CD14-positive monocyte (primary cell): Measurements from ENCODE around the gene DPF3. TPM values are rescaled to one million over a fixed set of nuclear protein-coding genes. Genes with fewer than 3 reads are reported as not detected.

Experiments used
- DNase-seq, 3 donors: peaks; one replicate each; pipeline ENCODE4 v3.0.0-alpha.2; 2011 to 2022
- H2AFZ ChIP-seq: 2 replicates; pipeline ENCODE4 v1.6.0; 2012; ENCODE audit warnings: mild to moderate bottlenecking, low read depth, low read length, inconsistent platforms; ENCODE audit not compliant: insufficient read depth, poor library complexity, severe bottlenecking
- H3K27ac ChIP-seq, 2 donors: 1 replicate in 1 of 2; 2 replicates in 1 of 2; pipeline ENCODE4 v1.5.1; 2012 to 2013; ENCODE audit warnings: low read length in 2 of 2, control low read depth in 1 of 2, inconsistent platforms in 1 of 2, low read depth in 1 of 2, mild to moderate bottlenecking in 1 of 2
- H3K27me3 ChIP-seq, 2 donors: one replicate each; pipeline versions ENCODE4 v1.6.0 to v1.6.1; 2011 to 2013; ENCODE audit warnings: low read length in 2 of 2; ENCODE audit not compliant: control insufficient read depth in 2 of 2, insufficient read depth in 2 of 2
- H3K36me3 ChIP-seq, 2 donors: replicated peaks in 1 of 2; 1 replicate in 1 of 2; 2 replicates in 1 of 2; pipeline versions ENCODE4 v1.5.1 to v1.6.1; 2012 to 2013; ENCODE audit warnings: low read length in 2 of 2, control low read depth in 1 of 2, inconsistent platforms in 1 of 2, mild to moderate bottlenecking in 1 of 2; ENCODE audit not compliant: insufficient read depth in 2 of 2, control insufficient read depth in 1 of 2
- H3K4me1 ChIP-seq, 2 donors: 1 replicate in 1 of 2; 2 replicates in 1 of 2; pipeline versions ENCODE4 v1.5.1 to v1.6.1; 2012 to 2013; ENCODE audit warnings: low read length in 2 of 2, control low read depth in 1 of 2, inconsistent platforms in 1 of 2, mild to moderate bottlenecking in 1 of 2, moderate library complexity in 1 of 2; ENCODE audit not compliant: insufficient read depth in 2 of 2, control insufficient read depth in 1 of 2
- H3K4me2 ChIP-seq: replicated peaks from 2 replicates; pipeline ENCODE3; 2012; ENCODE audit warnings: low read length, moderate library complexity, mild to moderate bottlenecking; ENCODE audit not compliant: poor library complexity, severe bottlenecking; ENCODE audit errors: extremely low read depth
- H3K4me3 ChIP-seq, 3 experiments: fragments of 200-600 bp in 1 of 3; sonication (generic) in 1 of 3; replicated peaks in 1 of 3; 1 replicate in 2 of 3; 2 replicates in 1 of 3; pipeline ENCODE4 v1.5.1; 2011 to 2013; ENCODE audit warnings: low read length in 3 of 3, mild to moderate bottlenecking in 3 of 3, control low read depth in 2 of 3, low read depth in 2 of 3, inconsistent platforms in 1 of 3, moderate library complexity in 1 of 3
- H3K79me2 ChIP-seq: 2 replicates; pipeline ENCODE4 v1.6.0; 2012; ENCODE audit warnings: mild to moderate bottlenecking, control low read depth, inconsistent platforms, low read length, moderate library complexity; ENCODE audit not compliant: insufficient read depth
- H3K9ac ChIP-seq: 2 replicates; pipeline ENCODE4 v1.6.0; 2017; ENCODE audit warnings: low read length, mild to moderate bottlenecking; ENCODE audit not compliant: insufficient read depth, poor library complexity, severe bottlenecking
- H3K9me3 ChIP-seq, 2 donors: replicated peaks in 1 of 2; 1 replicate in 1 of 2; 2 replicates in 1 of 2; pipeline versions ENCODE4 v1.5.1 to v1.6.1; 2012 to 2013; ENCODE audit warnings: low read length in 2 of 2, control low read depth in 1 of 2; ENCODE audit not compliant: control insufficient read depth in 1 of 2, insufficient read depth in 1 of 2
- H4K20me1 ChIP-seq: 2 replicates; pipeline ENCODE4 v1.6.0; 2012; ENCODE audit warnings: mild to moderate bottlenecking, low read length, control low read depth, moderate library complexity; ENCODE audit not compliant: insufficient read depth
- H3K27ac Mint-ChIP-seq, 7 donors: one replicate each; pipeline ENCODE4 v1.8.0; 2020; ENCODE audit warnings: mild to moderate bottlenecking in 7 of 7, mixed read lengths in 7 of 7, moderate library complexity in 6 of 7, inconsistent platforms in 2 of 7
- H3K27me3 Mint-ChIP-seq, 3 donors: one replicate each; pipeline ENCODE4 v1.8.0; 2021 to 2022; ENCODE audit warnings: low read depth in 3 of 3, mild to moderate bottlenecking in 3 of 3, mixed read lengths in 3 of 3, moderate library complexity in 3 of 3, inconsistent platforms in 1 of 3
- H3K36me3 Mint-ChIP-seq, 2 donors: one replicate each; pipeline ENCODE4 v1.8.0; 2020; ENCODE audit warnings: mixed read lengths in 2 of 2, inconsistent platforms in 1 of 2, mild to moderate bottlenecking in 1 of 2
- H3K4me1 Mint-ChIP-seq: one replicate; pipeline ENCODE4 v1.8.0; 2020; ENCODE audit warnings: mild to moderate bottlenecking, mixed read lengths
- H3K4me3 Mint-ChIP-seq, 2 donors: one replicate each; pipeline ENCODE4 v1.8.0; 2020; ENCODE audit warnings: mild to moderate bottlenecking in 2 of 2, mixed read lengths in 2 of 2, moderate library complexity in 1 of 2
- H3K9me3 Mint-ChIP-seq, 7 donors: one replicate each; pipeline ENCODE4 v1.8.0; 2020 to 2022; ENCODE audit warnings: mixed read lengths in 7 of 7, mild to moderate bottlenecking in 6 of 7, moderate library complexity in 6 of 7, inconsistent platforms in 2 of 7
- WGBS: methylation state at CpG from one replicate; pipeline ENCODE4 v1.1.5; 2013; ENCODE audit warnings: missing lambda C conversion rate; ENCODE audit not compliant: insufficient coverage; 5-methylcytosine and 5-hydroxymethylcytosine counted together
- intact Hi-C, 2 donors: fragments of 100-400 bp; cut with micrococcal nuclease; formaldehyde crosslinking; loops; one replicate each; pipeline versions ENCODE4 v1.15.0 to v1.15.1; 2023
- polyA plus RNA-seq, 3 donors: library from polyadenylated mRNA; depleted of rRNA in 1 of 3; unstranded in 2 of 3; stranded (reverse) in 1 of 3; fragments of 300-500 nt in 2 of 3; fragments of >200 nt in 1 of 3; fragmentation: Illumina TruSeq in 2 of 3; gene quantifications; 1 replicate in 2 of 3; 2 replicates in 1 of 3; pipeline ENCODE4 v1.2.3, GENCODE V29; 2012 to 2021
- TF ChIP-seq, protein P1 (sequence below): fragments of 200-600 bp; IDR thresholded peaks from one replicate; pipeline ENCODE4 v1.8.0; 2022; ENCODE audit warnings: antibody characterized with exemption, mild to moderate bottlenecking

The DPF3 gene
- polyA plus RNA-seq, 3 donors = 0.33 to 0.39 TPM; not detected in 1

DNA sequence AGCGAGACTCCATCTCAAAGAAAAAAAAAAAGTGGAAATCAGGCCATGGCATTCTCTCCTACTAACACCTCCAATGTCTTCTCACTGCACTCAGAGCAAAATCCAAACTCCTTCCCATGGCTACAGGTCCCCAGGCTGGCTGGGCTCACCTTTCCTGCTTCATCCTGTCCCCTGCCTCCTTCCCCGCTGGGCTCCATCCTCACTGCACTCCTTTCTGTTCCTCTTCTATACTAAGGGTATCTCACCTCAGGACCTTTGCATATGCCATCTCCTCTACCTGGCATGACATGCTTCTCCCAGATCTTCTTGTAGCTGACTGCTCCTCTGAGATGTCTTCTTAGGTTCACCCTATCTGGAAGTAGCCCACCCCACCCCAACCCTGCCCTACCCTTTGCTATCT, 111.1 kb downstream of the DPF3 start:
- 100% methylated on average over 2 of the region's 2 CpGs for WGBS
- peaks cover 0 to 3% of the 10 kb centered on the region in 2 donors for H3K9me3 ChIP-seq
- H3K4me1 ChIP-seq = no peaks in the 10 kb centered on the region
- intact Hi-C loops = no loop called here
- no peak overlapping the region for H3K4me3 ChIP-seq
- H3K79me2 ChIP-seq = no peaks in the 10 kb centered on the region
- H3K27ac ChIP-seq = no peak overlapping the region
- Mint-ChIP-seq H3K36me3 (no peaks in the 10 kb centered on the region), H3K27ac (no peak overlapping the region), H3K27me3 (peaks cover 0 to 6% (median 1%) of the 10 kb centered on the region in 3 donors), H3K4me3 (no peak overlapping the region), H3K4me1 (no peaks in the 10 kb centered on the region), H3K9me3 (peaks cover 0 to 8% (median 3%) of the 10 kb centered on the region in 7 donors)
- H3K4me2 ChIP-seq = no peak overlapping the region
- no peak overlapping the region for H3K9ac ChIP-seq
- TF ChIP-seq, protein P1, sequence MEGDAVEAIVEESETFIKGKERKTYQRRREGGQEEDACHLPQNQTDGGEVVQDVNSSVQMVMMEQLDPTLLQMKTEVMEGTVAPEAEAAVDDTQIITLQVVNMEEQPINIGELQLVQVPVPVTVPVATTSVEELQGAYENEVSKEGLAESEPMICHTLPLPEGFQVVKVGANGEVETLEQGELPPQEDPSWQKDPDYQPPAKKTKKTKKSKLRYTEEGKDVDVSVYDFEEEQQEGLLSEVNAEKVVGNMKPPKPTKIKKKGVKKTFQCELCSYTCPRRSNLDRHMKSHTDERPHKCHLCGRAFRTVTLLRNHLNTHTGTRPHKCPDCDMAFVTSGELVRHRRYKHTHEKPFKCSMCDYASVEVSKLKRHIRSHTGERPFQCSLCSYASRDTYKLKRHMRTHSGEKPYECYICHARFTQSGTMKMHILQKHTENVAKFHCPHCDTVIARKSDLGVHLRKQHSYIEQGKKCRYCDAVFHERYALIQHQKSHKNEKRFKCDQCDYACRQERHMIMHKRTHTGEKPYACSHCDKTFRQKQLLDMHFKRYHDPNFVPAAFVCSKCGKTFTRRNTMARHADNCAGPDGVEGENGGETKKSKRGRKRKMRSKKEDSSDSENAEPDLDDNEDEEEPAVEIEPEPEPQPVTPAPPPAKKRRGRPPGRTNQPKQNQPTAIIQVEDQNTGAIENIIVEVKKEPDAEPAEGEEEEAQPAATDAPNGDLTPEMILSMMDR = no peak
- H2AFZ ChIP-seq = no peak overlapping the region
- H3K36me3 ChIP-seq = no peaks in the 10 kb centered on the region
- DNase-seq = no peak
- no peaks in the 10 kb centered on the region for H3K27me3 ChIP-seq
- H4K20me1 ChIP-seq = no peaks in the 10 kb centered on the region

DNA sequence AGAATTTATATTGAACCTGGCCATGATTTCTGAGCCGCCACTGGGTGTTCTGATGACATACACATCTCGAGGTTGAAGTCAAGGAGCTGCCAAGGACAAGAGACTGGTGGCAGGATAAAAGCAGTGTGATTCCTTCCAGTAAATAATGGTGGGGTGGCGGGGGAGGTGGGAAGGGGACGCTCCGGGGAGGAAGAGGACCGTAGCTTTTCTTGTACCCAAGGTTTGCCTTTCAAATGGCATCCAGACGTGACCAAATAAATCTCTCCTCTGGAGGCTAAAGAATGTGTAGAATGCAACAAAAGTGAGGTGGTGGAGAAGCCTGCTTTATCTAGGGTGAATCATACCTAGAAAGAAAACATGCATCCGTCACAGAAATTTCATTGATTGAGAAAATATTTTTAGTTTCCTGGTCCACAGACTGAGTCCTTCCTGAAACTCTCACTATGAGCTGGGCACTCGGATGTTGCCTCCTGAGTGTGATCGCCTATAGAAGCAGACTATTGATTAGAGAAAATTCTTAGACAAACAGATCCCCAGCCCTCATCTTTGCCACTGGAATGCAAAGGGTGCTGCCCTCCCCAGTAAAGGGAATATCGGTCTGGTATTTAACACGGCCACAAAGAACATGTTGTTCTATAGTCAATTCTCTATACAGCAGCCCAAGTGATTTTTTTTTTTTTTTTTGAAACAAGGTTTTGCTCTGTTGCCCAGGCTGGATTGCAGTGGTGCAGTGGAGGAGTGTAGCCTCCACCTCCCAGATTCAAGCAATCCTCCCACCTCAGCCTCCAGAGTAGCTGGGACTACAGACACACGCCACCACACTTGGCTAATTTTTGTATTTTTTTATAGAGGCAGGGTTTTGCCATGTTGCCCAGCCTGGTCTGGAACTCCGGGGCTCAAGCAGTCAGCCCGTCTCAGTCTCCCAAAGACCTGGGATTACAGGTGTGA, 112.1 kb downstream of the DPF3 start:
- H3K27ac Mint-ChIP-seq = no peak overlapping the region
- no peak overlapping the region for H3K4me3 Mint-ChIP-seq
- no peaks in the 10 kb centered on the region for H3K36me3 ChIP-seq
- no peak overlapping the region for H3K9ac ChIP-seq
- no peaks in the 10 kb centered on the region for H3K79me2 ChIP-seq
- H3K4me1 Mint-ChIP-seq = no peaks in the 10 kb centered on the region
- no peaks in the 10 kb centered on the region for H3K27me3 ChIP-seq
- TF ChIP-seq, protein P1 = no peak
- intact Hi-C loops = no loop called here
- WGBS = 84% methylated on average over 5 of the region's 15 CpGs
- H3K9me3 ChIP-seq = peaks cover 0 to 5% of the 10 kb centered on the region in 2 donors
- no peaks in the 10 kb centered on the region for H3K36me3 Mint-ChIP-seq
- peaks cover 2 to 14% (median 6%) of the 10 kb centered on the region in 7 donors for H3K9me3 Mint-ChIP-seq
- peaks cover under 1 to 4% (median 2%) of the 10 kb centered on the region in 3 donors for H3K27me3 Mint-ChIP-seq
- no peaks in the 10 kb centered on the region for H4K20me1 ChIP-seq
- no peak overlapping the region for H3K27ac ChIP-seq
- no peak overlapping the region for H3K4me2 ChIP-seq
- no peak overlapping the region for H2AFZ ChIP-seq
- H3K4me1 ChIP-seq = no peaks in the 10 kb centered on the region
- no peak overlapping the region for H3K4me3 ChIP-seq
- DNase-seq = no peak
